Nephron (organoid): Measurements from ENCODE around the gene MMP24.

Experiments
- H3K27ac Mint-ChIP-seq, 3 experiments: 2 replicates each; pipeline ENCODE4 v1.8.0; 2020; ENCODE audit warnings: mixed read lengths in 3 of 3, mild to moderate bottlenecking in 2 of 3, moderate library complexity in 1 of 3
- H3K27me3 Mint-ChIP-seq: 2 replicates; pipeline ENCODE4 v1.8.0; 2021; ENCODE audit warnings: low read depth, mild to moderate bottlenecking, moderate library complexity, mixed read lengths
- H3K36me3 Mint-ChIP-seq: 2 replicates; pipeline ENCODE4 v1.8.0; 2020; ENCODE audit warnings: low read depth, mixed read lengths
- H3K4me1 Mint-ChIP-seq: 2 replicates; pipeline ENCODE4 v1.8.0; 2020; ENCODE audit warnings: mixed read lengths
- H3K4me3 Mint-ChIP-seq, 3 experiments: 2 replicates each; pipeline ENCODE4 v1.8.0; 2020; ENCODE audit warnings: mild to moderate bottlenecking in 3 of 3, mixed read lengths in 3 of 3, moderate library complexity in 2 of 3
- H3K9me3 Mint-ChIP-seq: 2 replicates; pipeline ENCODE4 v1.8.0; 2020; ENCODE audit warnings: mixed read lengths
- TF ChIP-seq, protein P1 (sequence below), 3 experiments: fragments of 200-600 bp; sonication (generic); IDR thresholded peaks; one replicate each; pipeline ENCODE4 v1.5.0; 2021; ENCODE audit warnings: antibody characterized with exemption in 3 of 3; ENCODE audit not compliant: unreplicated experiment in 3 of 3

MMP24 gene

DNA sequence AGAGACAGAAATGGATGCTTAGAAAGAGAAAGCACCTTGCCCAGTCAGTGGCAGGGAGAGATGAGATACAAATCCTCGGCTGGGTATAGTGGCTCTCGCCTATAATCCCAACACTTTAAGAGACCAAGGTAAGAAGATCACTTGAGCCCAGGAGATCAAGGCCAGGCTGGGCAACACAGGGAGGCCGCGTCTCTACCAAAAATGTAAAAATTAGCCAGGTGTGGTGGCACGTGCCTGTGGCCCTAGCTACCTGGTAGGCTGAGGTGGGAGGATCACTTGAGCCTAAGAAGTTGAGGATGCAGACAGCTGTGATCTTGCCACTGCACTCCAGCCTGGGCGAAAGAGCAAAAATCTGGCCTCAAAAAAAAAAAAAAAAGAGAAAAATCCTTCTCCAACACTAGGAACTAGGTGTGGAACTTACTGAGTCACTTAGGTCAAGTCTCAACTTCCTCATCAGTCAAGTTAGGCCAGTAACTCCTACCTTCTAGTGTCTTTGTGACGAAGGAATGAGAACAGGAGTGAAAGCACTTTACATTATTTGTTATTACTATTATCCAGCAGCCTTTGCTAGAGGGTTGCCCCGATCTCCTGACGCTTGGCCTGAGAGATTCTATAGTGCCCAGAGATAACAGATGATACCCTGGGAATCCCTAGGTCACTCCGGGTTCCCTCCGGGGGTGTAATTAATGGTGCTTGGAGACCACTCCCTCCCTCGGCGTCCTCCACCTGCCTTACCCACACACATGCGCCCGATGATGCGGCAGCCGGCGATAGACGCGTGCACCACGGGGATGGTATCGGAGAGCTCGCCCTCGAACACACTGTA is 57.2 kb downstream of the MMP24 start:
- peaks cover 29% of the 10 kb centered on the region for H3K36me3 Mint-ChIP-seq
- peak overlapping the region; percentile 88 to 92 (median 92) for H3K4me3 Mint-ChIP-seq
- H3K9me3 Mint-ChIP-seq, result no peaks in the 10 kb centered on the region
- TF ChIP-seq, protein P1, sequence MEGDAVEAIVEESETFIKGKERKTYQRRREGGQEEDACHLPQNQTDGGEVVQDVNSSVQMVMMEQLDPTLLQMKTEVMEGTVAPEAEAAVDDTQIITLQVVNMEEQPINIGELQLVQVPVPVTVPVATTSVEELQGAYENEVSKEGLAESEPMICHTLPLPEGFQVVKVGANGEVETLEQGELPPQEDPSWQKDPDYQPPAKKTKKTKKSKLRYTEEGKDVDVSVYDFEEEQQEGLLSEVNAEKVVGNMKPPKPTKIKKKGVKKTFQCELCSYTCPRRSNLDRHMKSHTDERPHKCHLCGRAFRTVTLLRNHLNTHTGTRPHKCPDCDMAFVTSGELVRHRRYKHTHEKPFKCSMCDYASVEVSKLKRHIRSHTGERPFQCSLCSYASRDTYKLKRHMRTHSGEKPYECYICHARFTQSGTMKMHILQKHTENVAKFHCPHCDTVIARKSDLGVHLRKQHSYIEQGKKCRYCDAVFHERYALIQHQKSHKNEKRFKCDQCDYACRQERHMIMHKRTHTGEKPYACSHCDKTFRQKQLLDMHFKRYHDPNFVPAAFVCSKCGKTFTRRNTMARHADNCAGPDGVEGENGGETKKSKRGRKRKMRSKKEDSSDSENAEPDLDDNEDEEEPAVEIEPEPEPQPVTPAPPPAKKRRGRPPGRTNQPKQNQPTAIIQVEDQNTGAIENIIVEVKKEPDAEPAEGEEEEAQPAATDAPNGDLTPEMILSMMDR (IDR thresholded peaks at IDR 0.05; ENCODE audit: unreplicated experiment in 3 of 3), result no peak
- peaks cover 3% of the 10 kb centered on the region for H3K27me3 Mint-ChIP-seq
- H3K4me1 Mint-ChIP-seq, result peaks cover 25% of the 10 kb centered on the region
- H3K27ac Mint-ChIP-seq, result peak overlapping the region; percentile 81 to 95 (median 91)

DNA sequence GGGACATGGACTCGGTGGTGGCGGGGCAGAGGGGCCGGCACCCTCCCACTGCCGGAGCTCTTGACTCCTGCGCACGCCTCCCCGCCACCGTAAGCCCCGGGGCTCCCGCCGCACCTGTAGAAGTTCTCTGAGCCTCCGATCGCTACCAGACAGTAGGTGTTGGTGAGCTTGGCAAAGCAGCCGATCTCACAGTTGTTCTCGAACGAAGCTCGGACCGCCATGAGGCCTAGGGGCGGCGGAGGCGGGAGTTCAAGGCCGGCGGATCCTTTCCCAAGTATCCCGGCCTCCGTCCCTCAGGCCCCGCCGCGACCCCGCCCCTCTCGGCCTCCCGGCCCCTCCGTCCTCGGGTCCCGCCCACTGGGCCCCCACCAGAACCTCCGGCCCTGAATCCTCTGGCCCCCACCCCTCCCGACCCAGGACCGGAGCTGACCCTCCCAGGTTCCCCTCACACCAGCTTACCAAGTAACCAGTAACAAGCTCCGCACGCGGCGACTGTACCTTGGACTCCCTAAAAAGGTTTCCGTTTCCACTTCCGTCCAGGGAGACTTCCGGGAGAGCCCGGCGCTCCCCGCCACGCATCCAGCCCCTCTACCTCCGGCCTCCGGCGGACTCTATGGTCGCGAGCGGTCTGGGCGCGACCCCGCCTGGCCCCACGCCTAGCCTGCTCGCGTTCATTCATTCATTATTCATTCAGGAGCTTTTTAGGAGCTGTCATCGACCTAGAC is 57.9 kb downstream of the MMP24 start, which contains the start of gene EIF6:
EIF6 (minus strand) TSS at position 506 of the 725 bp plus-strand sequence; CDS start at position 221, 285 bp downstream.
- Mint-ChIP-seq H3K4me3 (peak within 1 kb of the TSS; percentile 88 to 92 (median 92)), H3K27me3 (peaks cover 3% of the 10 kb centered on the region), H3K9me3 (no peaks in the 10 kb centered on the region), H3K27ac (peak within 1 kb of the TSS; percentile 81 to 97 (median 95)), H3K4me1 (peaks cover 25% of the 10 kb centered on the region), H3K36me3 (peaks cover 22% of the 10 kb centered on the region)
- TF ChIP-seq, protein P1 (IDR thresholded peaks at IDR 0.05; ENCODE audit: unreplicated experiment in 3 of 3), result no peak

DNA sequence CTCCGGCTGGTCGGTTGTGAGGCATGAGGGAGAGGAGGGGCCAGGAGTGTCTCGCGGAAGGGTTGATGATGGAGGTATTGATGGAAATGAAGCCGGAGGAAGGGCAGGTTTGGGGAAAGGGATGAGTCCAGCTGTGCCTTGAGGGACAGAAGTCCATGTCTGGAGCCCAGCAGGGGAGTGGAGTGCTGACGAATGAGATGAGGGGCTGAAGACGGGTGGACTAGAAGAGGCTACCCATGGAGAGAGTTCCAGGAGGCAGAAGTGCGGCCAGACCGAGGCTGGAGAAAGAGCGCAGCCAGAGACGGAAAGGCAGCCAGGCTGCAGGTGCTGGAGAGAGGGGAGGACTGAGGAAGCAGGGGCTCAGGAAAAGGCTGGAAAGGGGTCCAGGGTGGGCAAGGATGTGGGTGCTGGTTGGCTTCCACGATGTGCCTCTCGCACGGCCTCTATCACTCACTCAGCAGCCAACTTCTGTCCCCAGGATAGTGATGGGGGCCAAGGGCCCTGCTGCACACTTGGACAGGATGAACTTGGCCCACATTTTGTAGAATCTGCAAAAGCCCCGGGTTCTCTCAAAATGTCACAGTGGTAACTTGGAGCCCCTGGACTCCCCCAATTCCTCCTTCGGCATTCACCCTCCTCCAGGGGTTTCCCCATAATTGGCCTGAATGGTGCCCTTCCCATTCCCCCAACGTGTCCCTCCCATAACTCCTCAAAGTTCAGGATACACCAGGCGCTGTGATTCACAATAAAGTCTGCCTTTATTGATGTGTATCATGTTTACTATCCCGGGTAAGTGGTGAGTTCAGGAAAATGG is 58.7 kb downstream of the MMP24 start:
- TF ChIP-seq, protein P1 (IDR thresholded peaks at IDR 0.05; ENCODE audit: unreplicated experiment in 3 of 3), result no peak

DNA sequence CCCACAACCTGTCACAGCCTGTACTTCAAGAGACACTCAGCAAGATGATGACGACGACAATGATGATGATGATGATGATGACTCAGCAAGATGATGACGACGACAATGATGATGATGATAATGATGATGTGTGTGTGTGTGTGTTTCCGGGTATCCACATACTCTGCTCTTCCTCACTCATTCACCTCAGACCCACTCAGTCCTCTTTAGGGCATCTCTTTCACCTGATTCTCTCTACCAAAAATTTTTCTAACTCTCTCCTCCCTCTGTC is 59.3 kb downstream of the MMP24 start:
- Mint-ChIP-seq H3K27ac (peak overlapping the region; percentile 71 to 97 (median 81)), H3K36me3 (peaks cover 10% of the 10 kb centered on the region), H3K27me3 (peaks cover 7% of the 10 kb centered on the region), H3K9me3 (no peaks in the 10 kb centered on the region), H3K4me3 (peak overlapping the region; percentile 88 to 92 (median 92)), H3K4me1 (peaks cover 25% of the 10 kb centered on the region)
- TF ChIP-seq, protein P1 (IDR thresholded peaks at IDR 0.05; ENCODE audit: unreplicated experiment in 3 of 3), result no peak

More for the DNA sequence above, 58.7 kb downstream of the MMP24 start:
- Mint-ChIP-seq H3K27ac (peak overlapping the region; percentile 81 to 97 (median 95)), H3K27me3 (peaks cover 7% of the 10 kb centered on the region), H3K36me3 (peaks cover 14% of the 10 kb centered on the region), H3K4me3 (peak overlapping the region; percentile 88 to 92 (median 92)), H3K4me1 (peaks cover 25% of the 10 kb centered on the region), H3K9me3 (no peaks in the 10 kb centered on the region)

DNA sequence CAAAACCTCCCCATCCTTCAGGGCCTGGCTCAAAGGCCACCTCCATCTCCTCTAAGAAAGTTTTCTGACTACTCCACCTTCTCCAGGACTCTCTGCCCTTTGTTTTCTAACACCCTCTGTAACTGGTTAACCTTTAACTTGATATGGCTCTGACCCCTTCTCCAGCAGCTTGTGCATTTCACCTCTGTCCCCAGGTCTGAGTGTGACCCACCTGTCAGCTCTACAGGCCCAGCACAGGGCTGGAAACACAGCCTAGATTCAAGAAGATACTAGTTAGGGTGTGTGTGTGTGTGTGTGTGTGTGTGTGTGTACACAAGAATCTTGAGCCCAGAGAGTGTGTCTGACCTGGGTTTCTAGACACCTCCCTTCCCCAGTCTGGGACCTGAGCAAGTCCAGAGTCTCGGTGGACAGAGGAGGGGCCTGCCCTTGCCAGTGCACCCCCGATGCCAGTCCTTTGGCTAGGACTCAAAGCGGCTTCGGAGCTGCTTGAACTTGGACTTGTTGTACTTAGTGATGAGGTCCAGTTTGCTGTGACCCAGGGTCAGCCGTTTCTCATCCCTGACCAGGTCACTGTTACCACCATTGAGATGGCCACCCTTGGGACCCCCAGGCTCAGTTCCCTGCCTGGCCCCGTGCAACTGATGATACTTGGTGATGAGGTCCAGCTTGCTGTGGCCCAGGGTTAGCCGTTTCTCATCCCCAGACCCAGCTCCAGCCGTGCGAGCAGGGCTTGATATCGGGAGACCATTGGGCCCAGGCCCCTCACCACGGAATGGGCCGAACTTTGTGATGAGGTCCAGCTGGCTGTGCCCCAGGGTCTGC is 59.8 kb downstream of the MMP24 start:
- Mint-ChIP-seq H3K27me3 (peaks cover 7% of the 10 kb centered on the region), H3K36me3 (peaks cover 10% of the 10 kb centered on the region), H3K4me3 (peak overlapping the region; percentile 88 to 92 (median 92)), H3K4me1 (peaks cover 25% of the 10 kb centered on the region), H3K27ac (peak overlapping the region; percentile 71 to 97 (median 81)), H3K9me3 (no peaks in the 10 kb centered on the region)
- TF ChIP-seq, protein P1 (IDR thresholded peaks at IDR 0.05; ENCODE audit: unreplicated experiment in 3 of 3), result no peak
